ENCODE data around the gene DYNC2I2.

Gene DYNC2I2

DNA sequence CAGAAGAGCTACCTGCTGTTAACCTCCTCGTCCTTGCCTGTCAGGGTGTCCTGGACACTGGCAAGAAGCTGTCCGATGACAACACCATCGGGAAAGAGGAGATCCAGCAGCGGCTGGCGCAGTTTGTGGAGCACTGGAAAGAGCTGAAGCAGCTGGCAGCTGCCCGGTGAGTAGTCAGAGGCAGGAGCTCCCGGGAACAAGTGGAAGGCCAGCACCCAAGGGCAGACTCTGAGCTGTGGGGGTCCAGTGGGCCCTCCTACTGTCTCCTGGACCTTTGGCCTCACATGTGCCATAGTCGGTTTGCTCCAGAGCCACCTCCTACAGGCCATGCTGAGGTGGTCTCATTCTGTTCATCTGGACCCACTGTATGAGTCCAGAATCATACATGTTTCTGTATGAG, 38.7 kb downstream of the DYNC2I2 start:
- Histone ChIP-seq H3K9me2 (replicated peaks; ENCODE audit: insufficient read depth, low read length) (no peaks in the 10 kb centered on the region), H2AFZ (ENCODE audit: low read depth, low read length, severe bottlenecking) (no peak overlapping the region), H3K9me3 (ENCODE audit: insufficient read depth, low read length) (no peaks in the 10 kb centered on the region), H3K4me2 (ENCODE audit: low read depth, low read length, poor library complexity, severe bottlenecking) (no peak overlapping the region), H3K4me3 (ENCODE audit: insufficient read depth, low read length, poor library complexity, severe bottlenecking) (no peak overlapping the region), H3K36me3 (ENCODE audit: low read length) (peaks cover 15% of the 10 kb centered on the region; the same call in 1 of the 2 replicates), H4K20me1 (ENCODE audit: low read depth, low read length) (no peaks in the 10 kb centered on the region), H3K9ac (ENCODE audit: low read length) (no peak overlapping the region), H3K27ac (ENCODE audit: low read depth, low read length) (no peak overlapping the region), H3K27me3 (ENCODE audit: low read length) (no peaks in the 10 kb centered on the region), H3F3A (ENCODE audit: insufficient read depth) (no peaks in the 10 kb centered on the region), H3K79me2 (ENCODE audit: insufficient read depth, low read length) (no peaks in the 10 kb centered on the region)
- TF ChIP-seq, protein P1, sequence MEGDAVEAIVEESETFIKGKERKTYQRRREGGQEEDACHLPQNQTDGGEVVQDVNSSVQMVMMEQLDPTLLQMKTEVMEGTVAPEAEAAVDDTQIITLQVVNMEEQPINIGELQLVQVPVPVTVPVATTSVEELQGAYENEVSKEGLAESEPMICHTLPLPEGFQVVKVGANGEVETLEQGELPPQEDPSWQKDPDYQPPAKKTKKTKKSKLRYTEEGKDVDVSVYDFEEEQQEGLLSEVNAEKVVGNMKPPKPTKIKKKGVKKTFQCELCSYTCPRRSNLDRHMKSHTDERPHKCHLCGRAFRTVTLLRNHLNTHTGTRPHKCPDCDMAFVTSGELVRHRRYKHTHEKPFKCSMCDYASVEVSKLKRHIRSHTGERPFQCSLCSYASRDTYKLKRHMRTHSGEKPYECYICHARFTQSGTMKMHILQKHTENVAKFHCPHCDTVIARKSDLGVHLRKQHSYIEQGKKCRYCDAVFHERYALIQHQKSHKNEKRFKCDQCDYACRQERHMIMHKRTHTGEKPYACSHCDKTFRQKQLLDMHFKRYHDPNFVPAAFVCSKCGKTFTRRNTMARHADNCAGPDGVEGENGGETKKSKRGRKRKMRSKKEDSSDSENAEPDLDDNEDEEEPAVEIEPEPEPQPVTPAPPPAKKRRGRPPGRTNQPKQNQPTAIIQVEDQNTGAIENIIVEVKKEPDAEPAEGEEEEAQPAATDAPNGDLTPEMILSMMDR (IDR thresholded peaks at IDR 0.05; ENCODE audit: insufficient read depth, low read length, poor library complexity, severe bottlenecking), result no peak
- TF ChIP-seq EZH2phosphoT487 (conservative IDR thresholded peaks at IDR 0.05; ENCODE audit: low read length), result no peak

DNA sequence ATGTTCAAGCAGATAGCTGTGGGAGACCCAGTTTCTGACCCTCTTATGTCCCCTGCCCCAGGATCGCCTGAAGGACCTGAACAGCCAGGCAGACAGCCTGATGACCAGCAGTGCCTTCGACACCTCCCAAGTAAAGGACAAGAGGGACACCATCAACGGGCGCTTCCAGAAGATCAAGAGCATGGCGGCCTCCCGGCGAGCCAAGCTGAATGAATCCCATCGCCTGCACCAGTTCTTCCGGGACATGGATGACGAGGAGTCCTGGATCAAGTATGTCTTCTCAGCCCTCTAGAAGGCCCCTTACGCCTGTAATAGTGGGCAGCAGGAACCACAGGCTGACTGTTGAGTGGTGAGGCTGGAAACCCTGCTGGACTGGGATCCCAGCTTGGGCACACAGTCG, 41.1 kb downstream of the DYNC2I2 start:
- TF ChIP-seq, protein P1 (IDR thresholded peaks at IDR 0.05; ENCODE audit: insufficient read depth, low read length, poor library complexity, severe bottlenecking), result no peak
- no peak for TF ChIP-seq EZH2phosphoT487 (conservative IDR thresholded peaks at IDR 0.05; ENCODE audit: low read length)
- no peaks in the 10 kb centered on the region for H3K79me2 ChIP-seq (ENCODE audit: insufficient read depth, low read length)

DNA sequence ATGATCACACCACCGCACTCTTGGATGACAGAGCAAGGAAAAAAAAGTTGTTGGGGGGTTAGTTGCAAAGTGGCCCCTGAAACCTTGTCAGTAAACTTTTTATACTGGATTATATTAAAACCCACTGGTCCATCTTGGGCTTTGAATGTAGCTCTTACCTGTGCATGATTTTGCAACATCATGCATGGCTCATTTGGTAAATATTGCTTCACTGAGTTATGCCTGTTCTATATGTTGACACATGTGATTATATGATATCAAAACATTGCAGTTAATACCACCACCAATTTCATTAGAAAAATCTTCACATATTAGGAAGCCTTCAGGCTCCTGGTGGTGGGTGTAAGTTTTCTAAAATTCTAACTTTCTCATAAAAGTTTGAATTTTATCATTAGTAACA, 41.9 kb downstream of the DYNC2I2 start:
- Histone ChIP-seq H4K20me1 (ENCODE audit: low read depth, low read length) (no peaks in the 10 kb centered on the region), H3K4me2 (ENCODE audit: low read depth, low read length, poor library complexity, severe bottlenecking) (no peak overlapping the region), H3F3A (ENCODE audit: insufficient read depth) (no peaks in the 10 kb centered on the region), H3K79me2 (ENCODE audit: insufficient read depth, low read length) (no peaks in the 10 kb centered on the region), H3K4me3 (ENCODE audit: insufficient read depth, low read length, poor library complexity, severe bottlenecking) (no peak overlapping the region), H3K9me2 (replicated peaks; ENCODE audit: insufficient read depth, low read length) (no peaks in the 10 kb centered on the region), H3K27ac (ENCODE audit: low read depth, low read length) (no peak overlapping the region), H3K36me3 (ENCODE audit: low read length) (peaks cover 24% of the 10 kb centered on the region), H3K9me3 (ENCODE audit: insufficient read depth, low read length) (no peaks in the 10 kb centered on the region), H2AFZ (ENCODE audit: low read depth, low read length, severe bottlenecking) (no peak overlapping the region), H3K27me3 (ENCODE audit: low read length) (no peaks in the 10 kb centered on the region), H3K9ac (ENCODE audit: low read length) (no peak overlapping the region)
- TF ChIP-seq EZH2phosphoT487 (conservative IDR thresholded peaks at IDR 0.05; ENCODE audit: low read length), result no peak
- TF ChIP-seq, protein P1 (IDR thresholded peaks at IDR 0.05; ENCODE audit: insufficient read depth, low read length, poor library complexity, severe bottlenecking), result no peak

More for the DNA sequence above, 41.1 kb downstream of the DYNC2I2 start:
- H3K9ac ChIP-seq (ENCODE audit: low read length), result no peak overlapping the region
- H3F3A ChIP-seq (ENCODE audit: insufficient read depth), result no peaks in the 10 kb centered on the region
- no peak overlapping the region for H3K4me3 ChIP-seq (ENCODE audit: insufficient read depth, low read length, poor library complexity, severe bottlenecking)
- H4K20me1 ChIP-seq (ENCODE audit: low read depth, low read length), result no peaks in the 10 kb centered on the region
- H3K9me3 ChIP-seq (ENCODE audit: insufficient read depth, low read length), result no peaks in the 10 kb centered on the region
- no peak overlapping the region for H2AFZ ChIP-seq (ENCODE audit: low read depth, low read length, severe bottlenecking)
- no peaks in the 10 kb centered on the region for H3K9me2 ChIP-seq (replicated peaks; ENCODE audit: insufficient read depth, low read length)
- no peaks in the 10 kb centered on the region for H3K27me3 ChIP-seq (ENCODE audit: low read length)
- H3K4me2 ChIP-seq (ENCODE audit: low read depth, low read length, poor library complexity, severe bottlenecking), result no peak overlapping the region
- no peak overlapping the region for H3K27ac ChIP-seq (ENCODE audit: low read depth, low read length)
- H3K36me3 ChIP-seq (ENCODE audit: low read length), result peaks cover 22% of the 10 kb centered on the region
